HG03575 (cell line): ENCODE data around the gene LAMA1.

Experiments
- ATAC-seq: cut with Tn5 transposase; IDR thresholded peaks from one replicate; pipeline ENCODE4 v1.9.1; 2021; ENCODE audit not compliant: unreplicated experiment, insufficient number of reproducible peaks, low FRiP score; ENCODE audit errors: extremely low read depth

LAMA1 gene

DNA sequence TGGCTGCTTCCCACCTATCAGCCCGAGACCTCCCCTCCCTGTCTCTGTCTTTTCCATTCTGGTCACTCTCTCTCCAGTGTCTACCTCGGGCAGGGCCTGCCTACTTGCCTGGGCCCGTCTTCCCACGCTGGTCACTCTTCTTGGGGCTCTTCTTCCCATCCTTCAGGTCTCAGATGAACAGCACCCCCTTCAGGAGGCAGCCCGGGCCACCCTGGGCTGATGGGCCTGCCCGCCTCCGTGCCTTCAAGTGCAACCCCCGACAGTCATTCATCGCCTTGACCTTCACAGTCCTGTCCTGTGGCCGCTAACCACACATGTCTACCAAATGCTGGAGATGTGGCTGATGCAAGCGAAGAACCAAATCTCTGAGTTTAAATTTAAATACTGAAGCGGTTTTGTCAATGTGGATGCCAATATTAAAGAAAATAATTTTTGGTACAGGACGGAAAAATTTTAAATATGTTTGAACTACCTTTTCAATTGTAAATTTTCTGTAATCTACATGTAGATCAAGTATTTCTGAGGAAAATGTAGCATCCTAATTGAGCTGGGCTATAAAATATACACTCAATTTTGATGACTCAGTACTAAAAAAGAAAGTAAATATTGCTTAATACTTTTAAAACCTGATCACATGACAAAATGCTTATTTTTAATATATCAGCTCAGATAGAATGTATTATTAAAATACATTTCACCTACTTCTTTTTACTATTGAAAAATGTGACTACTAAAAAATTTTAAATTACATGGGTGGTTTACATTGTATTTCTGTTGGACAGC lies 96.4 kb downstream of the LAMA1 start:
- ATAC-seq: no peak

DNA sequence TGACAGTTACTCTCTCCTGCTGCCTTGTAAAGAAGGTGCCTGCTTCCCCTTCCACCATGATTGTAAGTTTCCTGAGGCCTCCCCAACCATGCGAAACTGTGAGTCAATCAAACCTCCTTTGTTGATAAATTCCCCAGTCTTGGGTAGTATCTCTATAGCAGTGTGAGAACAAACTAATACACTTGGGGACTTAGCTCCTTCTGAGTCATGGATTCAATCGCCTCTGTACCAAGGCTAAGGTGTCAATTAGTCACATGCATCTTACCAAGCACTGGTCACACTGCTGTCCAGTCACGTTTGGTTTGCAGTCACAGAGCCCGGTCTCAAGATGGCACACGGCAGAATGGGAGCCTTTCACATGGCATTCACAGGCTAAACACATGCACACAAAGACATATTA lies 100.6 kb downstream of the LAMA1 start:
- ATAC-seq: no peak

- no peak for ATAC-seq
These were observed 106.5 kb downstream of the LAMA1 start for GRCh38 chr18:7011142-7011541.

DNA sequence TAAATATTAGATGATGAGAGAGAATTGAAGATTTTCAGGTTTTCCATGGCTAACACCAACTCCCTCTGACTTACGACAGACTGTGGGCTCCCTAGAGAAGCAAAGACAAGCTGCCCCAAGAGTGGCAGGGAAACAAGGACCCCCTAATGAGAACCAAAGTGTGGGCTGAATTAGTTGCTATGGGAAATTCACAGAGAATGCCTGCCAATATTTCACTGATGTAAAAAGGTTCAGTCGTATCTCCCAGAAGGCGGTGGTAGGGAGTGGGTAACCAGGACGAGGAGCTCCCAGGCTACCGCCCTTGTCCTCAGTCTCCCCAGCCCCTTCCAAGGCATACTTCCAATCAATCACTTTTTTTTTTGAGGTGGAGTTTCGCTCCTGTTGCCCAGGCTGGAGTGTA lies 113.6 kb downstream of the LAMA1 start:
- no peak for ATAC-seq

DNA sequence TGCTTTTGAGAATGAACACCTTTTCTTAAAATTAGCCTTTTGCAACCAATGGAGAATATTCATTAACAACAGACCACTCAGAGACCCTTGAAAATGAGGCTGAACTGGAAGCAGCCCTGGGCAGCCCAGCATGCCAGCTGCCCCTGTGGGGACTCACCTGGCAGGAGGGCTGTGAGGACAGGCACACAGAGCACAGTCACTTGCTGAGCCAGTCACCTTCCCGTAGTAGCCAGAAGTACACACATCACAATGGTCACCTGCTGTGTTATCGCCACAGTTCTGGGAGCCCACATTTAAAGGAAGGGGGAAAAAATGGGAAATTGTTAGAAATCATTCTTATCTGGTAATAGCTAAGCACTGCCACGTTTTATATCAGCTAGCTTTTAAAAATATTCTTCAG lies 115.5 kb downstream of the LAMA1 start:
- no peak for ATAC-seq

GRCh38 chr18:7000484-7001096 lies 117.0 kb downstream of the LAMA1 start:
- no peak for ATAC-seq

DNA sequence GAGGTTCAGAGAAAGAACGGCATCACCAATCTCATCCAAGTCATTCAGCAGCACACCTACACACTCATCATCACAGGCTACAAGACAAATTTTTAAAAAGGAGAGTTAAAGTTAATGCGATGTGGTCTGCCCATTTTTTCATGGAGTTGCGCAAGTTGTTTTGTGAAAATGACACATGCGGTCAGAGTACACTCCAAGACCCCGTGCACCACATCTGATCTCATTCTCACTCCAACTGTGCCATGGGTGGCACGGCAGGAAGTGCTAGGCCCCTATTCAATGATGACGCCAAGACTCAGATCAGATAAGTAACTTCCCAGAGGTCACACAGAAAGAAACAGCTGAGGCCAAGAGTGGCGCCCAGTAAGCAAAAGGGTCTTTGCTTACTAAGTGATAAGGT lies 119.8 kb downstream of the LAMA1 start:
- ATAC-seq: no peak

GRCh38 chr18:6994771-6995430 lies 122.7 kb downstream of the LAMA1 start:
- no peak for ATAC-seq

GRCh38 chr18:6994056-6994770 lies 123.4 kb downstream of the LAMA1 start:
- no peak for ATAC-seq

DNA sequence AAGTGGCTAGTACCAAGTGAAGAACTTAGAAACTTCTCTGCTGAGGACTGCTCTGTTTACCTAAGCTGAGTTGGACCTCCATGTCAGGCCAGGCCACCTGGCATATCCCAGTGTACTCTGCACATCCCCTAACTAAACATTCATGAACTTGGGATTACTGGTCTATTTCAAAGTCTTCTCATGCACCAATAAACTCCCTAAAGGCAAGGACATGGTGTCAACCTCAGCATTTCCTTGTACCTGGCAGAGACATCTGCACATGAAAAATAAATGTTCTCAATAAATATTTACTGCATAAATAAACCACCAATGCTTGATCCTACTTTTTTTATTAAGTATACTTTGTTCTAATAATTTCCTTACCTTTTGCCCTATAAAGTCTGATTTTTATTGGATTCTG lies 124.8 kb downstream of the LAMA1 start:
- ATAC-seq: no peak

DNA sequence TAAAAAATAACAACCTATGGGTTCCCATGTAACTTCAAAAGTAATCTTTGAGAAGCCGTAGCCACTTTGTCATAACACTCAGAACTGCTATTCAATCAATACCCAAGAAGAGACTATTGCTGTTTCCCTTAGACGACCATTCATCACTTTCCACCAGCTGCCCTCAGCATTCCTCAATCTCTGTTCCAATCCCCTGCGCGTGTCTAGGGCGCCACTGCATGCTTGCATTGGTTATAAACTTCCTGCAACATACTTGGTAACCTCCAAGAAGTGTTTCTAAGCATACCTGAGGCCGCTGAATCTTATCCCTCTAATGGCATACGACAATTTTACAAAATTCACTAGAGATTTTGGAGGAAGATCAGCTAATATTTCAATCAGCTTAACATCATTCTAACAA lies 134.2 kb downstream of the LAMA1 start:
- ATAC-seq: no peak

- ATAC-seq: no peak
These were observed 135.2 kb downstream of the LAMA1 start for GRCh38 chr18:6982398-6982797.

GRCh38 chr18:6980363-6980762 lies 137.2 kb downstream of the LAMA1 start:
- ATAC-seq: no peak

- ATAC-seq: no peak
These were observed 137.6 kb downstream of the LAMA1 start for GRCh38 chr18:6979954-6980353.

- ATAC-seq: no peak
These were observed 140.7 kb downstream of the LAMA1 start for GRCh38 chr18:6976935-6977334.

- no peak for ATAC-seq
These were observed 142.5 kb downstream of the LAMA1 start for GRCh38 chr18:6975084-6975483.

DNA sequence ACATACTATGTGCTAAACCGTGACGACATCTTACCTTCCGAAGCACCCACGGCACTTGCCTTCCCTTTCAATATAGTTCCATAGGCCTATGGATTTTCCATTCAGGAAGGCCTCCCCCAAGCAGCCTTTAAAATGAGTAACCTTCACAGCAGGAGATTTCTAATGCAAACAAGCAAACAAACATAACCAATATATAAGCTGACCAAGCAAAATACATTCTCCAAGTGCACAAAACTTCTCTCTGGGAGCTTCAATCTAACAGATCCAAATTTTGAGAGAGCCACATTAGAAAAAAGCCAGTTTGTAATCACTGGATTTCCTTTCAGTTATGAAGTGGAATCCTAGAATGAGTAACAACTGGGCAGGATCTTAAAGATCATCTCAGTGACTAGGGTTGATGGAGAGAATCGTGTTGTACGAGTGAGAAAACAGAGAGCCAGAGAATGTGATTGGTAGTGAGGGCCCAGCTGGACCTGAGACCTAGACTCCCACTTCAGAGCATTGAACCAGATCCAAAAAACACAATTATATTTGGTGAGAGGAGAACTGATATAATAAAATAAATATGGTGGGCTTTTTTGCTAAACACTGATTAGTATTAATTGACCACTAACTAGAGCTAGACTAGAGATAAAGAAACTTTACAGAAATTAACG lies 145.6 kb downstream of the LAMA1 start:
- no peak for ATAC-seq

GRCh38 chr18:6963452-6964097 lies 154.0 kb downstream of the LAMA1 start:
- no peak for ATAC-seq
